B cell (primary cell): ENCODE data around the gene MBTD1. TPM values are rescaled to one million over a fixed set of nuclear protein-coding genes. Genes with fewer than 3 reads are reported as not detected.
A peak's percentile ranks its signal among the peaks of the same experiment; 100 is the strongest.

Experiments
- ATAC-seq: fragments of 200-7000 bp; cut with Tn5 transposase; one replicate; pipeline ENCODE4 v1.10.0; 2021; ENCODE audit warnings: low read depth, mild to moderate bottlenecking, moderate number of reproducible peaks, moderate library complexity
- CTCF ChIA-PET: fragments of 350-600 bp; sonication (Branson Sonifier 250); formaldehyde crosslinking; loops from one replicate; lab custom pipeline; 2021; ENCODE audit warnings: antibody characterized with exemption, inconsistent platforms; lab: Charles Lee
- POLR2A ChIA-PET: fragments of 350-600 bp; sonication (Branson Sonifier 250); formaldehyde crosslinking; loops from one replicate; lab custom pipeline; 2021; ENCODE audit warnings: antibody characterized with exemption; lab: Charles Lee
- DNase-seq: peaks from one replicate; pipeline ENCODE4 v3.0.0; 2013
- H2AFZ ChIP-seq: 2 replicates; pipeline ENCODE4 v1.6.1; 2012; ENCODE audit warnings: mild to moderate bottlenecking, low read depth, low read length; ENCODE audit not compliant: insufficient read depth, poor library complexity, severe bottlenecking
- H3K27ac ChIP-seq, 2 donors: 1 replicate in 1 of 2; 2 replicates in 1 of 2; pipeline ENCODE4 v1.5.1; 2012 to 2013; ENCODE audit warnings: low read length in 2 of 2, mild to moderate bottlenecking in 2 of 2, moderate library complexity in 1 of 2
- H3K27me3 ChIP-seq, 4 experiments: fragments of 200-600 bp in 1 of 4; sonication (generic) in 1 of 4; replicated peaks in 1 of 4; 1 replicate in 2 of 4; 2 replicates in 2 of 4; pipeline versions ENCODE4 v1.6.1 to v1.7.0; 2013 to 2016; ENCODE audit warnings: low read length in 3 of 4, mild to moderate bottlenecking in 2 of 4, mixed read lengths in 1 of 4, moderate library complexity in 1 of 4; ENCODE audit not compliant: insufficient read depth in 4 of 4, control insufficient read depth in 3 of 4; ENCODE audit errors: control extremely low read depth in 1 of 4
- H3K36me3 ChIP-seq, 2 experiments: replicated peaks in 1 of 2; 1 replicate in 1 of 2; 2 replicates in 1 of 2; pipeline versions ENCODE4 v1.6.1 to v1.7.1; 2013; ENCODE audit warnings: low read length in 1 of 2; ENCODE audit not compliant: insufficient read depth in 2 of 2, control insufficient read depth in 1 of 2; ENCODE audit errors: control extremely low read depth in 1 of 2, extremely low read depth in 1 of 2
- H3K4me1 ChIP-seq, 2 donors: fragments of 200-600 bp in 1 of 2; sonication (generic) in 1 of 2; 1 replicate in 1 of 2; 2 replicates in 1 of 2; pipeline versions ENCODE4 v1.5.1 to v1.6.1; 2013 to 2017; ENCODE audit warnings: low read length in 2 of 2; ENCODE audit not compliant: control insufficient read depth in 2 of 2, insufficient read depth in 2 of 2
- H3K4me2 ChIP-seq: replicated peaks from 2 replicates; pipeline ENCODE3; 2012; ENCODE audit warnings: mild to moderate bottlenecking, low read depth, low read length; ENCODE audit not compliant: poor library complexity, severe bottlenecking
- H3K4me3 ChIP-seq, 5 experiments: fragments of 200-600 bp in 1 of 5; sonication (generic) in 1 of 5; 1 replicate in 3 of 5; 2 replicates in 2 of 5; pipeline versions ENCODE4 v1.5.1 to v1.7.0; 2011 to 2016; ENCODE audit warnings: low read length in 4 of 5, mild to moderate bottlenecking in 4 of 5, low read depth in 2 of 5, control low read depth in 1 of 5, moderate library complexity in 1 of 5; ENCODE audit not compliant: insufficient read depth in 1 of 5; ENCODE audit errors: control extremely low read depth in 1 of 5, extremely low read depth in 1 of 5
- H3K79me2 ChIP-seq: fragments of 200-600 bp; sonication (generic); one replicate; pipeline ENCODE4 v1.6.0; 2016; ENCODE audit warnings: low read length; ENCODE audit not compliant: control insufficient read depth, insufficient read depth
- H3K9ac ChIP-seq: fragments of 200-600 bp; sonication (generic); 2 replicates; pipeline ENCODE4 v1.6.1; 2017; ENCODE audit warnings: mild to moderate bottlenecking, low read length, moderate library complexity
- H3K9me3 ChIP-seq, 3 donors: one replicate each; pipeline versions ENCODE4 v1.6.1 to v1.7.1; 2013; ENCODE audit warnings: low read length in 2 of 3; ENCODE audit not compliant: control insufficient read depth in 2 of 3, insufficient read depth in 1 of 3; ENCODE audit errors: control extremely low read depth in 1 of 3
- H4K20me1 ChIP-seq: 2 replicates; pipeline ENCODE4 v1.6.0; 2012; ENCODE audit warnings: mild to moderate bottlenecking, low read length; ENCODE audit not compliant: insufficient read depth, control insufficient read depth, poor library complexity, severe bottlenecking
- H3K27ac Mint-ChIP-seq: one replicate; pipeline ENCODE4 v1.8.0; 2021; ENCODE audit warnings: mixed read lengths
- H3K27me3 Mint-ChIP-seq: one replicate; pipeline ENCODE4 v1.8.0; 2021; ENCODE audit warnings: mixed read lengths
- H3K4me1 Mint-ChIP-seq: one replicate; pipeline ENCODE4 v1.8.0; 2021; ENCODE audit warnings: mixed read lengths
- H3K4me3 Mint-ChIP-seq: one replicate; pipeline ENCODE4 v1.8.0; 2021; ENCODE audit warnings: mixed read lengths
- H3K9me3 Mint-ChIP-seq: one replicate; pipeline ENCODE4 v1.8.0; 2022; ENCODE audit warnings: mixed read lengths; ENCODE audit not compliant: insufficient read depth
- EZH2 ChIP-seq: IDR thresholded peaks from 2 replicates; pipeline ENCODE4 v1.6.1; 2012; ENCODE audit warnings: borderline replicate concordance, low read depth, mild to moderate bottlenecking, moderate library complexity, low read length; ENCODE audit not compliant: insufficient read depth, poor library complexity, severe bottlenecking
- WGBS: methylation state at CpG from one replicate; pipeline ENCODE4 v1.1.5; 2013; ENCODE audit warnings: missing lambda C conversion rate; ENCODE audit not compliant: insufficient coverage; 5-methylcytosine and 5-hydroxymethylcytosine counted together
- intact Hi-C: fragments of 100-400 bp; cut with micrococcal nuclease; formaldehyde crosslinking; loops from one replicate; pipeline ENCODE4 v1.10.0; 2022
- polyA plus RNA-seq: library from polyadenylated mRNA; depleted of rRNA; stranded (reverse); fragments of >200 nt; gene quantifications from 2 replicates; pipeline ENCODE4 v1.2.3, GENCODE V29; 2012
- total RNA-seq, 2 donors: library from RNA; stranded (reverse); fragments of 120-200 nt in 1 of 2; gene quantifications; 1 replicate in 1 of 2; 2 replicates in 1 of 2; pipeline versions ENCODE4 v1.2.3 to v1.2.4, GENCODE V29; 2013 to 2022
- TF ChIP-seq, protein P1 (sequence below): fragments of 200-600 bp; IDR thresholded peaks from one replicate; pipeline ENCODE4 v1.8.0; 2022; ENCODE audit warnings: antibody characterized with exemption, mild to moderate bottlenecking

MBTD1 gene
- total and polyA plus RNA-seq, 2 donors (not counting 1 experiment from before 2014, with no cell fraction given) = 9.6 to 39.7 TPM

DNA sequence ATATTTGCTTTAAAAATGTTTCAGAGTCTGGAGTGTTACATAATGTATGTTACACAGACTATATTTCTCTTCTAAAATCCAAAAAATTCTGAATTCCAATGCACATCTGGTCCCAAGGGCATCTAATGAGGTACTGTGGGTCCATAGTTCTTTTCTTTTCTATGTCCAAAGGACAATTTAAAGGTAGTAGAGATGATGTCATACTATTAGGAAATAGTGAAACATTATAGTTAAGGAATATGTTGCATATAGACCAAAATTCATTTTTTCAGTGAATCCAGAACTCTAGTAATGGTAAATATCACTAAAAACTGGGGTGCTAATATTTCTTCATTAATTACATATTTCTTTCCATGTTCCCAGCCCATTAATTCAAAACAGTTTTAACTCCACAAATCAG is 70.7 kb downstream of the MBTD1 start:
- no peak overlapping the region for H3K27ac Mint-ChIP-seq
- H3K9me3 Mint-ChIP-seq = no peaks in the 10 kb centered on the region
- no peaks in the 10 kb centered on the region for H3K9me3 ChIP-seq
- H3K4me3 ChIP-seq = no peak overlapping the region
- H3K9ac ChIP-seq = no peak overlapping the region
- intact Hi-C loops = no loop called here
- H3K27me3 ChIP-seq = no peaks in the 10 kb centered on the region
- no peak overlapping the region for H2AFZ ChIP-seq
- DNase-seq (no peak), ATAC-seq (no peak)
- no peak for TF ChIP-seq EZH2
- TF ChIP-seq, protein P1, sequence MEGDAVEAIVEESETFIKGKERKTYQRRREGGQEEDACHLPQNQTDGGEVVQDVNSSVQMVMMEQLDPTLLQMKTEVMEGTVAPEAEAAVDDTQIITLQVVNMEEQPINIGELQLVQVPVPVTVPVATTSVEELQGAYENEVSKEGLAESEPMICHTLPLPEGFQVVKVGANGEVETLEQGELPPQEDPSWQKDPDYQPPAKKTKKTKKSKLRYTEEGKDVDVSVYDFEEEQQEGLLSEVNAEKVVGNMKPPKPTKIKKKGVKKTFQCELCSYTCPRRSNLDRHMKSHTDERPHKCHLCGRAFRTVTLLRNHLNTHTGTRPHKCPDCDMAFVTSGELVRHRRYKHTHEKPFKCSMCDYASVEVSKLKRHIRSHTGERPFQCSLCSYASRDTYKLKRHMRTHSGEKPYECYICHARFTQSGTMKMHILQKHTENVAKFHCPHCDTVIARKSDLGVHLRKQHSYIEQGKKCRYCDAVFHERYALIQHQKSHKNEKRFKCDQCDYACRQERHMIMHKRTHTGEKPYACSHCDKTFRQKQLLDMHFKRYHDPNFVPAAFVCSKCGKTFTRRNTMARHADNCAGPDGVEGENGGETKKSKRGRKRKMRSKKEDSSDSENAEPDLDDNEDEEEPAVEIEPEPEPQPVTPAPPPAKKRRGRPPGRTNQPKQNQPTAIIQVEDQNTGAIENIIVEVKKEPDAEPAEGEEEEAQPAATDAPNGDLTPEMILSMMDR = no peak
- H4K20me1 ChIP-seq = no peaks in the 10 kb centered on the region
- H3K4me2 ChIP-seq = no peak overlapping the region
- H3K36me3 ChIP-seq = peaks cover 6 to 61% of the 10 kb centered on the region in 2 experiments
- H3K4me1 ChIP-seq = no peaks in the 10 kb centered on the region
- H3K27me3 Mint-ChIP-seq = no peaks in the 10 kb centered on the region
- H3K4me3 Mint-ChIP-seq = no peak overlapping the region
- POLR2A ChIA-PET = no interaction called here
- H3K27ac ChIP-seq = no peak overlapping the region
- CTCF ChIA-PET = no interaction called here
- H3K79me2 ChIP-seq = no peaks in the 10 kb centered on the region
- no peaks in the 10 kb centered on the region for H3K4me1 Mint-ChIP-seq

DNA sequence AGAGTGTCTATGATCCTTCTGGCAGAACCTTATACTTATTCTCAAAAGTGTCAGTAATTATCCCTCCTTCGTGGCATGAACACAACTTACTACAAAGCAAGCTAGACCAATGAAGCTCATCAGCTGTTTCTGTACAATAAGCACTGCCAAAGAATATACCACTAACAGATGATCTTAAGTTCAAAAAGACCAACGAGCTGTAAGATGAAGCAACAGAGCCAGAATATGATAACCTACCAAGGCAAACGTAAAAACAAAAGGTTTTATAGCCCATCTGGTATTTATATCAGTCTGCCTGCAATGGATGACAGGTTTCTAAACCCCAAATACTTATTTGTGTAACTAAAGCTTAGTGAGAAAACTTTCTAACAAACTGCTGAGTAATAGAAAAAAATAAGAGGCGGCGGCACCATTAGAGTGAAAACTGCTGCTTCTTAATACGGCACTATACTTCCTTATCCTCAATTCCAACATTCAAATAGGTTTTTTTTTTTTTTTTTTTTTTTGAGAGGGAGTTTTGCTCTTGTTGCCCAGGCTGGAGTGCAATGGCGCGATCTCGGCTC is 71.5 kb downstream of the MBTD1 start:
- CTCF ChIA-PET = interaction anchor here (0.9 kb wide), 1 partner anchor 12 kb away, joined by 3 read pairs; no protein-coding TSS in a partner anchor
- Histone ChIP-seq H3K27me3 (no peaks in the 10 kb centered on the region), H3K36me3 (peaks cover 6 to 55% of the 10 kb centered on the region in 2 experiments), H3K9me3 (no peaks in the 10 kb centered on the region), H3K4me2 (no peak overlapping the region), H3K4me1 (no peaks in the 10 kb centered on the region), H3K4me3 (no peak overlapping the region), H3K9ac (no peak overlapping the region), H3K79me2 (no peaks in the 10 kb centered on the region), H4K20me1 (no peaks in the 10 kb centered on the region), H3K27ac (no peak overlapping the region), H2AFZ (no peak overlapping the region)
- DNase-seq = no peak
- H3K27ac Mint-ChIP-seq = peak overlapping the region; percentile 10
- 86% methylated on average over 1 of the region's 9 CpGs for WGBS
- POLR2A ChIA-PET = interaction anchor here (0.7 kb wide), 1 partner anchor 21 kb away, joined by 3 read pairs; no protein-coding TSS in a partner anchor
- H3K27me3 Mint-ChIP-seq = no peaks in the 10 kb centered on the region
- H3K4me3 Mint-ChIP-seq = no peak overlapping the region
- no peaks in the 10 kb centered on the region for H3K9me3 Mint-ChIP-seq
- no peaks in the 10 kb centered on the region for H3K4me1 Mint-ChIP-seq
- no peak for ATAC-seq
- intact Hi-C loops = no loop called here
- TF ChIP-seq EZH2 = no peak
- TF ChIP-seq, protein P1 = no peak
